T1000 (cell line): ENCODE measurements around the gene PMPCA.
"Not testable (repeated sequence)": the region's sequence is repeated elsewhere in the genome, so short reads cannot be mapped to it uniquely, and the experiment has no call there.

Source experiments
- DNase-seq: peaks from one replicate; lab custom pipeline; 2025; ENCODE audit warnings: mixed read lengths; lab: John Stamatoyannopoulos, UW

The PMPCA gene

GRCh38 chr9:136394312-136395019 lies 16.0 kb upstream of the PMPCA start:
- no peak for DNase-seq

GRCh38 chr9:136395020-136395340 lies 15.5 kb upstream of the PMPCA start:
- DNase-seq = no peak

GRCh38 chr9:136395345-136396218 lies 14.9 kb upstream of the PMPCA start:
- no peak for DNase-seq

- DNase-seq = no peak
Observed at GRCh38 chr9:136396219-136396515, 14.3 kb upstream of the PMPCA start.

DNA sequence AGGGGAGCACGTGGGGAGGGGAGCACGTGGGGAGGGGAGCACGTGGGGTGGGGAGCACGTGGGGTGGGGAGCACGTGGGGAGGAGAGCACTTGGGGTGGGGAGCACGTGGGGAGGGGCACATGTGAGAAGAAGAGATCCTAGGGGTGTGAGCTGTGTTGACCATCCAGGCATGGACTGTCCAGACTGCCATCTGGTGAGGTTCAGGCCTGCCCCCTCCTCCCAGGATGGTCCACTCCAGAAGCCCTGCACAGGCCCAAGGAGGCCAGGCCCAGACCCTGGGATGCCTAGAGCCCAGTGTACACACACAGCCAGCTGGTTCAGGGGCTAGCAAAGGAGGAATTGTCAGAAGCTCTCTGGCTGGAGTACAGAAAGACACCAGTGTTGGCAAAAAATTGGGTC lies 12.8 kb upstream of the PMPCA start:
- DNase-seq = no peak

DNA sequence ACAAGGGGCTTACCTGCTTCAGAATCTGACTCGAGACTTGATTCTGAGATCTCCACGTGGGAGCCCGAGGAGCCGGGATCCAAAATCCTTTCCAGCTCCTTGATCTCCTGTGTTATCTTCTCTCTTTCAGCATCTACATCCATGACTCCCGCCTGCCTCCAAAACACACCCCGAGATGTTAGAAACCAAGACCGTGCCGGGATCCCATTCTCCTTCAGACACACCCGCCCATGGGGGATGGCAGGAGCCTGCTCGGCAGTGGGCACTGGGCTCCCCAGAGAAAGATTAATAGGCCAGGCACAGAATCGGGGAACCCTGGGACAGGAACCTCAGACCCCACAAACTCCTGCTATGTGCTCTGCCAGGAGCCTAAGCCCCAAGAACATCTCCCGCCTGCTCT lies 12.2 kb upstream of the PMPCA start:
- no peak for DNase-seq

- DNase-seq = no peak
Observed at GRCh38 chr9:136399176-136400037, 11.1 kb upstream of the PMPCA start.

DNA sequence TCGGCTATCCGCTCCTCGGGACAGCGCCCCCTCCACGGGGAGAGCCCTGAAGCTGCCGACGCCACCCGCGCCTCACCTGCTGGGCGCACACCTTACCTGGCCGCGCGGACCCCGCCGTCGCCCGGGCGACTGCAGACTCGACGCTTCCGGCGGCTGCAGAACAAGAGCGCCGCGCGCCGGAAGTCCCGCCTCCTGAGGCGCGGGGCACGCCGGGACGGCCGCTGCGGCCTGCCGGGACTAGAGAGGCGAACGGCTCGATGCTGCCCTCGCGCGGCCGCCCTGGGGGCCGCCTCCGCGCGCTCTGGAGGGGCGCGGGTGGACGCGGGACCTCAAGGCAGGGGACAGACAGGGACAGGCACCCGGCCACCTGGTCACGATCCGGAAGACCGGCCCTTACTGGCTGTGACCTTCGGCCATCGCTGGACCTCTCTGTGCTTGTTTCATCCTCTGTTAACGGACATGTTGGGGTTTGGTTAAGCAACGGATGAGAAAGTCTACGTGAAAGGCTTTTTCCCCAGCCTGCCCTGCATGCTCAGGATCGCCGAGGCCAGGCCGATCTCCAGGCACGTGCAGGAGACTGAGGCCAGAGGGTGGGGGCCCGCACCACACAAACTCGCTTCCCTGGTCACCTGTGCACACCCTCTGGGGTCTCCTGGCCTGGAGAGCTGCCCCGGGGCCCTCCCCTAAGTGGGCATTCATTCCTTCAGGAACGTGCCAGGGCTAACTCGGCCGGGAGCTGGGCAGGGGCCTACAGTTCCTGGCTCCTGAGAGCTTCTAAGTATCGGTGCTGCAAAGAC lies 10.2 kb upstream of the PMPCA start, which contains the start of gene SNAPC4:
Gene SNAPC4 (minus strand): TSS at position 133 of the 797 bp plus-strand sequence. CDS start 1,742 bp downstream, outside the sequence.
- DNase-seq = peak; percentile 66

- DNase-seq = no peak
Observed at GRCh38 chr9:136401173-136401922, 9.1 kb upstream of the PMPCA start.

DNA sequence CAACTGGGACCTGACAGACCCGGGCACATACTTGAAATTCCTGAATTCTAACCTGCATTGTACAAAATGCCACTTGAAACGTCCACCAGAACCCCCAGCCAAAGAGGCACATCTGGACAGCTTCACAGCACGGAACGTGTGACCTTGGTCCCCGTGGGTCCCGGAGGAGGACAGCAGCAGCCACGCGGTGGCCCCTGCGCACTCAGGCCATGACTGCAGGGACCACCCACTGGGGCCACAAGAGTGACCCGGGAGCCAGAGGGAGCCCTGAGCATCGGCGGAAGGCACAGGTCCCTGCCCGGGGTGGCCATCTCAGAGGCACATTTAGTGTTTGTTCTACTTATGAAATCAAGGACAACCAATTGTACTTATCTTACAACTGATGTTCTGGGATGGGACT lies 8.4 kb upstream of the PMPCA start:
- DNase-seq = no peak

DNA sequence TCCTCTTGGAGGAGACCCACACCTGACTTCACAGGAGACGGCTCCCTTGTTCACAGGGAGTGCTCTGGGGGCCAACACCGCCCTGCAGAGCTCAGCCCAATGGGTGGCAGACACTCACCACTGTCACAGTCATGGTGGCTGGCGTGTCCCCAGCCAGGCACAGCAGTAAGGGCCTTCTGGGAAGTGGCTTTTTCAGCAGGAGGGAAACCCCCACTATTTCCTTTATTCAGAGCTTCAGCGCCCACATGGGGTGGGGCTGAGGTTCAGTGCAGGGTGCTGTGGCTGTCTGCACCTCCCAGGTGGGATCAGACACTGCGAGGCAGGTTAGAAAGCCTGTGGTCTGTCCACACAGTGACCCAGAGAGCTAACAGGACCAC lies 6.9 kb upstream of the PMPCA start:
- DNase-seq = no peak

DNA sequence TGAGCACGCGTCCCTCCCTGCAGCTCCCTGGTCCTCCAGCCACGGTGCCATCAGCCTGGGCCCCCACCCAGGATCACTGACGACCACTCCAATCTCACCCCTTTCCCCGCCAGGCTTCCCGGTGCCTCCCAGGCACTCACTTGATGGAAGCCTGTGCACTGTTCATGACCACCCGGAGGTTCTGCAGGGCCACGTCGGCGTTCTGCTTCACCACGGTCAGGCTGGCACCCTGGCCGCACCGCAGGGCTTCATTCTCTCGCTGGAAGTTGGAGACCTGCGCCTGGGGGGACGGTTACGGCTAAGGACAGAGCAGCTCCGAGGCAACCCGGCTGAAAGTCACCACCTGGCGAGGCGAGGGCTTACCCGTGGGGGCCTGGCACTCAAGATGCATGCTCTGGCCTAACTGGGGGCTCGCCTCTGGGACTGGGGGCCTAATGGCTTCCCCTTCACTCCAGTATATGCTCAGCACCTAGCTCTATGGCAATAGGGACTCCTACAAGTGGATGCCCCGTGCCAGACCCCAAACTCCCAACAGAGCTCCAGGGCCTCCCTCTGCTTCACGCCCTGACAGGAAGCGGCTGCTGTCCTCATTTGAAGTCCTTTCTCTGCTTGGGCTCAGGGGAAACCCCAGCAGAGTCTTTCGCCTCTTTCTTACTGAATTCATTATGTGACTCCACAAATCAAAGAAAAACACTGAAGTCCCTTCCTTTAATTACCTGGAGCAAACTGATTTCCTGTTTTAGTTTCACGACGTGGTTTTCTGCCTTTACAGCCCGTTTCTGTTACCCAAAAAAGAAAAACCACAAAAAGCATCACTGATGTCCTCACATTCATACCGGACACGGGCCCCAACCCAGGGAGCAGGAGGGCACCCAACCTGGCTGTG lies 6.3 kb upstream of the PMPCA start:
- DNase-seq = no peak

GRCh38 chr9:136404801-136405136 lies 5.7 kb upstream of the PMPCA start:
- DNase-seq = no peak

DNA sequence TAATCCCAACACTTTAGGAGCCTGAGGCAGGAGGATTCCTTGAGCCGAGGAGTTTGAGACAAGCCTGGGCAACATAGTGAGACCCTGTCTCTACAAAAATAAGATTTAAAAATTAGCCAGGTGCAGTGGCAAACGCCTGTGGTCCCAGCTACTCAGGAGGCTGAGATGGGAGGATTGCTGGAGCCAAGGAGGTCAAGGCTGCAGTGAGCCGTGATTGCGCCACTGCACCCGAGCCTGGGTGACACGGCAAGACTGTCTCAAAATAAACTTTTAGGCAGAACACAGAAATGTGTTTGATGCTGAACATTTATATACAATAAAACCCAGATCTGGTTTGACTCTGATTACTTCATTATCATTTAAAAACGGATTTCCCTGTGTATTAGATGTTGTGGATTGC lies 5.0 kb upstream of the PMPCA start:
- DNase-seq = no peak

GRCh38 chr9:136405904-136406303 lies 4.6 kb upstream of the PMPCA start:
- not testable (repeated sequence) for DNase-seq

GRCh38 chr9:136407061-136407460 lies 3.4 kb upstream of the PMPCA start:
- DNase-seq = not testable (repeated sequence)

DNA sequence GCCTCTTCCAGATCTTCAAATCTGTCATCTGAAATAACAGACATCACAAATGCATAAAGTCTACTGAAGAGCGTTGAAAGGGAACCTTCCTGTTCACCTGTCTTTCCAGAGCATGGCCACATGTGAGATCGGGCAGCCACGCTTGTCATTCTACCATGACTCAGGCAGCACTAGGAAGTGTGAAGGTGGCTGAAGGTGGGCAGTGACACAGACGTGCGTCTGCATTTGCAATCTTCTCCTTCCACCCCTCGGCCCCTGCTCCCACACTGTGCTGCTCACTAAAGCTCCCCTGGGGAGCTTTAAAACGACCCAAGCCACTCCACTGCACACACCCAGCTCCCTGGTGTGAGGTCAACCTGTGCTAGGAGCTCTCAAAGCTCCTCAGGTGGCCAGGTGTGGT lies 2.5 kb upstream of the PMPCA start:
- no peak for DNase-seq

- no peak for DNase-seq
Observed at GRCh38 chr9:136409557-136410455, 652 bp upstream of the PMPCA start.

- no peak for DNase-seq
Observed at GRCh38 chr9:136411378-136411777, 920 bp downstream of the PMPCA start.
